ENCODE measurements around the gene RFWD3.
A peak's percentile ranks its signal among the peaks of the same experiment; 100 is the strongest.

Gene RFWD3

GRCh38 chr16:74623214-74623838 lies 43.4 kb downstream of the RFWD3 start:
- no peak for DNase-seq (ENCODE audit: low read depth in 2 of 2)

GRCh38 chr16:74622005-74622404 lies 44.7 kb downstream of the RFWD3 start:
- no peak for DNase-seq (ENCODE audit: low read depth in 2 of 2)

- no peak for DNase-seq (ENCODE audit: low read depth in 2 of 2)
Measured at GRCh38 chr16:74617206-74617788, 49.4 kb downstream of the RFWD3 start.

GRCh38 chr16:74611721-74612120 lies 55.0 kb downstream of the RFWD3 start:
- DNase-seq (ENCODE audit: low read depth in 2 of 2): no peak

- peak in 1 of 2 donors; percentile 13 for DNase-seq (ENCODE audit: low read depth in 2 of 2)
Measured at GRCh38 chr16:74608944-74609343, 57.7 kb downstream of the RFWD3 start.

- no peak for DNase-seq (ENCODE audit: low read depth in 2 of 2)
Measured at GRCh38 chr16:74608381-74608780, 58.3 kb downstream of the RFWD3 start.

GRCh38 chr16:74607962-74608356 lies 58.7 kb downstream of the RFWD3 start:
- no peak for DNase-seq (ENCODE audit: low read depth in 2 of 2)

- DNase-seq (ENCODE audit: low read depth in 2 of 2): no peak
Measured at GRCh38 chr16:74607310-74607961, 59.2 kb downstream of the RFWD3 start.

- peak; percentile 79 to 87 for DNase-seq (ENCODE audit: low read depth in 2 of 2)
Measured at GRCh38 chr16:74606521-74607309, 60.0 kb downstream of the RFWD3 start, which contains the start of gene GLG1. Gene GLG1, minus strand, starts transcription at chr16:74607114. Its CDS starts 20 bp downstream, at chr16:74607094.

GRCh38 chr16:74605746-74606520 lies 60.7 kb downstream of the RFWD3 start:
- DNase-seq (ENCODE audit: low read depth in 2 of 2): no peak

- DNase-seq (ENCODE audit: low read depth in 2 of 2): no peak
Measured at GRCh38 chr16:74605332-74605731, 61.3 kb downstream of the RFWD3 start.

GRCh38 chr16:74603848-74604247 lies 62.8 kb downstream of the RFWD3 start:
- no peak for DNase-seq (ENCODE audit: low read depth in 2 of 2)

GRCh38 chr16:74601126-74601871 lies 65.4 kb downstream of the RFWD3 start:
- peak; percentile 11 to 22 for DNase-seq (ENCODE audit: low read depth in 2 of 2)

- DNase-seq (ENCODE audit: low read depth in 2 of 2): no peak
Measured at GRCh38 chr16:74596586-74596985, 70.1 kb downstream of the RFWD3 start.

- no peak for DNase-seq (ENCODE audit: low read depth in 2 of 2)
Measured at GRCh38 chr16:74592847-74593246, 73.8 kb downstream of the RFWD3 start.

GRCh38 chr16:74591876-74592650 lies 74.6 kb downstream of the RFWD3 start:
- DNase-seq (ENCODE audit: low read depth in 2 of 2): no peak

GRCh38 chr16:74586948-74587347 lies 79.7 kb downstream of the RFWD3 start:
- DNase-seq (ENCODE audit: low read depth in 2 of 2): no peak

GRCh38 chr16:74585846-74586443 lies 80.7 kb downstream of the RFWD3 start:
- no peak for DNase-seq (ENCODE audit: low read depth in 2 of 2)

- no peak for DNase-seq (ENCODE audit: low read depth in 2 of 2)
Measured at GRCh38 chr16:74583926-74584666, 82.6 kb downstream of the RFWD3 start.

All from stimulated activated CD8-positive, alpha-beta memory T cell treated with anti-CD3 and anti-CD28 coated beads, Interleukin-7, amount 100 ng/mL, for 1 hour (primary cell).